HG03280 (cell line): ENCODE data around the gene TLL2.

Experiments used
- ATAC-seq: cut with Tn5 transposase; IDR thresholded peaks from one replicate; pipeline ENCODE4 v1.9.1; 2021; ENCODE audit warnings: mild to moderate bottlenecking, moderate library complexity; ENCODE audit not compliant: unreplicated experiment

The TLL2 gene

DNA sequence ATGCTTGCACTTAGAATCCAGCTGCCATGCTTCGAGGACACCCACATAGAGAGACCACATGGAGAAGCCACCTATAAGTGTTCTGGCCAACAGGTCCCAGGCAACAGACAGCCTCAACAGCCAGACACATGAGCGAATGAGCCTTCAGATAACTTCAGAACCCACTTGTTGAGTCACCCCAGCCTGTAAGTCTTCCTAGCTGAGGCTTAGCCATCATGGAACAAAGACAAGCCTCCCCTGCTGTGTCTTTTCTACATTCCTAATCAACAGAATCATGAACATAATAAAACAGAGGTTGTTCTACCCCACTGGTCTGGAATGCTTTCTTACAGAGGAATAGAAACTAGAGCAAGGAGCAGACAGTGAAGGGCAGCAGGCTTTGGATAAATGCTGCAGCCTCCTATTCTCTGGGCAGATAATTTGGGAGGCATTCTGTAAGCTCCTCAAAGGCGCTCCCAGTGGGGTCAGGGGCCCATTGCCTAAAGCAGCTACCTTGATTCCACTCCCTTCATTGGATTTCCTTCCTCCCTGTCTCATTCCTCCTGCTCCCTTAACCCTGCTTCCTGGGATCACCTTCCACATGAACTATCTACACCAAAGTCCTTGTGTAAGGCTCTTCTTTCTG is 4.6 kb downstream of the TLL2 start:
- ATAC-seq, result no peak

DNA sequence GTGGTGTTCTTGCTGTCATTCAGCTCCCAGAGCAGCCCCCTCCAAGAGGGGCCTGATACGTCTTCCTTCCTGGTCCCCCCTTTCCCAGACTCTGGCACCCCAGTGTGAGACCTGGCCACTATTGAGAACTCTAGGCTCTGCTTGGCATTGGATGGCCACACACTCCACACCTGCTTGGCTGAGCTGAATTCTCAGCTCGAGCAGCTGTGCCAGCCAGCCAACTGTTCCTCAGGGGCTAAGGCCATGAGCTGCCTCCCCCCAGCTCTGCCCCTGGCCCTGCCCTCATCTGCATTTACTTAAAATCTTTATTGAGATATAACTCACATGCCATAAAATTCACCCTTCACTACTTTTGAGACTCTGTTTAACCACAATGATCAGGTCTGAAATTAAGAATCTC is 6.7 kb downstream of the TLL2 start:
- no peak for ATAC-seq

DNA sequence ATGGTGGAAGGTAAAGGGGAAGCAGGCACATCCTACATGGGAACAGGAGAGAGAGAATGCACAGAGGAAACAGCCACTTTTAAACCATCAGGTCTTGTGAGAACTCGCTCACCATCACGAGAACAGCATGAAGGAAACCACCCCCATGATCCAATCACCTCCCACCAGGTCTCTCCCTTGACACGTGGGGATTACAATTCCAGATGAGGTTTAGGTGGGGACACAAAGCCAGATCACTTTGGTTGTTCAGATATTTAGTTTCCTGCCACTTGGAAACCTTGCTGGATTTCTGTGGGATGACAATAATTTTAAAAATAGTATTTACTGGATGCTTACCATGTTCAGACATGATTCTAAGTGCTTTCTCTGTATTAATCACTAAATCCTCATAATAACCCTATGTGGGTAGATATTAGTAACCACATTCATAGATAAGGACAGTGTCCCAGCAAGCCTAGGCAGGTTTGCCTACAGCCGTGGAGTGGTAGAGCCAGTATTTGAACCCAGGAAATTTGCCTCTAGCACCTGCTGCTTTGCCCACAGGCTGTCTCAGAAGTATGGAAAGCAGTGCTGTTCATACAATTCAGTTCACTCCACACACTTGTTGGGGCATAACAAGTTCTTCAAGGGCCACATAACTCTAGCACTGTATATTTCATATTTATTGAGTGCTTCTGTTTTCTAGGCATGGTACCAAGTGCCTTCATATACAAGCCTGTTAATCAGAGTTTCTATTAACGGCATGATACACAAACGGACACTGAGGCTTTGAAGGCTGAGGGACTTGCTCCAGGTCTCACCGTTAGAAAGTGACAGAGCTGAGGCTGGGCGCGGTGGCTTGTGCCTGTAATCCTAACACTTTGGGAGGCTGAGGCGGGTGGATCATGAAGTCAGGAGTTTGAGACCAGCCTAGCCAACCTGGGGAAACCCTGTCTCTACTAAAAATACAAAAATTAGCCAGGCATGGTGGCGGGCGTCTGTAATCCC is 8.3 kb downstream of the TLL2 start:
- no peak for ATAC-seq

DNA sequence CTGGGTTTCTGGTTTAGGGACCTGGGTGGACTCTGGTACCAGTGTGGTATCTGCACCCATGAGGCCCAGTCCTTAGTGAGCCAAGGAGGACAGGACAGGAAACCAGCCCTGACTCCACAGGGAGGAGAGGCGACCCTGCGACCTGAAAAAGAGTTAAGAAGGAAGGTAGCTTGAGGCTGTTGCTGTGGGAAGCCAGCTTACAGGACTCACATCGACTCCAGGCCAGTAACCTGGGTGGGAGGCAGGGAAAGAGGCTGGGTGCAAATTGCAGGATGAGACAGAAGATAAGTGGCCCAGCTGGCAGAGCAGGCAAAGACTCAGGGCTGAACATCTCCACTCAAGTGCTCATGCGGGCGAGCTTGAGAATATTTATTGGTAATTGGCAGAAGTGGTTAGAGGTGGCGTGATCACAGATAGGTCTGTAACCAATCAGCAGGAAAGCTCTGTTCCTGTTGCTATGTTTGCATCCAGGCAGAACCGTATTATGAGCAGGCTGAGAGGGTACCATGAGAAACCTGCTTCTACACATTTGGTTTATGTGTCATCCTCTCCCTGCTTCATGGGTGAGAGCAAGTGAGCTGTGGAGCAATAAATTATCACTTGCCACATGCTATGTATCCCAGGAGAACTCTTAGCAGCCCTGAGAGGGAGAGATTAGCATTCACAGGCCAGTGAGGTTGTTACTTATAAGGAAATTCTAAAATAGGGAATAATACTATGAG is 11.0 kb downstream of the TLL2 start:
- ATAC-seq, result no peak

DNA sequence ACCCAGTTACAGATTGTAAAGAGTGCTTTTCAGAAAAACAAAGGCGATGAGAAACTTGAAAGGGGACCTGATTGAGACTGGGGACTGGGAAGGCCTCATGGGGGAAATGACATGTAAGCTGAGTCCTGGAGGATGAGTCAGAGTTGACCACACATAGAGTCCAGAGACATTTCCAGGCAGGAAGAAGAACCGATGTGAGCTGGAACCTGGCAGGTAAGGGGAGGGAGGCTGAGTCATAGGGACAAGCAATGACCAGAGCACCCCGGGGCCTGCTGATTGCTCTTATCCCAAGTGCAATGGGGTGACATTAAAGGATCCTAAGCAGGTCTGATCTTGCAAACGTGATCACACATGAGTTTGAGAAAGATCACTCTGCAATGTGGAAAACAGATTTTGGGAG is 11.7 kb downstream of the TLL2 start:
- no peak for ATAC-seq

DNA sequence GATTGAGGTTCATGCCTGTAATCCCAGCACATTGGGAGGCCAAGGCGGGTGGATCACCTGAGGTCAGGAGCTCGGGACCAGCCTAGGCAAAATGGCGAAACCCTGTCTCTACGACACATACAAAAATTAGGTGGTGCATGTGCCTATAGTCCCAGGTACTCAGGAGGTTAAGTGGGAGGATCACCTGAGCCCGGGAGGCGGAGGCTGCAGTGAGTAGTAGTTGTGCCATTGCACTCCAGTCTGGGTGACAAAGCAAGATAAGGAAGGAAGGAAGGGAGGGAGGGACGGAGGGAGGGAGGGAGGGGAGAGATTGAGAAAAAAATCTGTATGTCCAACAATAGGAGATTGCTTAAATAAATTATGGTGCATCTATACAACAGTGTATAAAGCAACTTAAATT is 13.2 kb downstream of the TLL2 start:
- no peak for ATAC-seq

DNA sequence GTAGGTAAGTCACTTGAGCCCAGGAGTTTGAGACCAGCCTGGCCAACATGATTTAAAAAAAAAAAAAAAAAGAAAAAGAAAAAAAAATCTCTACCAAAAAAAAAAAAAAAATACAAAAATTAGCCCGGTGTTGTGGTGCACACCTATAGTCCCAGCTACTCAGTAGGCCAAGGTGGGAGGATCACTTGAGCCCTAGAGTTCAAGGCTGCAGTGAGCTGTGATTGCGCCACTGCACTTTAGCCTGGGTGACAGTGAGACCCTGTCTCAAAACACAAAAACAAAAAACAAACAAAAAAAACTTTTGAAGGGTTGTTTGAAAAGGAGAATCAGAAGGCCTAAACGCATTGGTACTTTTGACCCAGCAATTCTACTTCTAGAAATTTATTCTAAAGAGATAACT is 13.7 kb downstream of the TLL2 start:
- ATAC-seq, result no peak

DNA sequence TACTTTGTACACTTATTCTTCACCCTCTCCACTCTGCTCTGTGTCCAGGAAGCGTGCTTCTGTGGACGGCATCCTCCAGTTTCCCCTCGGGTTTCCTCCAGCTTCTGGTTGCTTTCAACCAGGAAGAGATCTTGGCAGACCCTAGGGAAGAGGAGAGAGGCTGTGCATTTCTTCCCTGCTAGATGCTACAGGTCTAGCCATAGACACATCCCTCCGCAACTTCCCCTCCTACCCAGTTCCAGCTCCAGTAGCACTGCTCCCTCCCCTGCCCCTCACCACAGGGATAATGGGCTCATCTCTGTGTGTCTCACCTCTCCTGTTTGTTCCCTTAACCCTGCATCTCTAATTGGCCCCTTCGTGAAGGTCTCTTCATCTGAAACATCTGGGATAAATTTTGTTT is 16.3 kb downstream of the TLL2 start:
- no peak for ATAC-seq

DNA sequence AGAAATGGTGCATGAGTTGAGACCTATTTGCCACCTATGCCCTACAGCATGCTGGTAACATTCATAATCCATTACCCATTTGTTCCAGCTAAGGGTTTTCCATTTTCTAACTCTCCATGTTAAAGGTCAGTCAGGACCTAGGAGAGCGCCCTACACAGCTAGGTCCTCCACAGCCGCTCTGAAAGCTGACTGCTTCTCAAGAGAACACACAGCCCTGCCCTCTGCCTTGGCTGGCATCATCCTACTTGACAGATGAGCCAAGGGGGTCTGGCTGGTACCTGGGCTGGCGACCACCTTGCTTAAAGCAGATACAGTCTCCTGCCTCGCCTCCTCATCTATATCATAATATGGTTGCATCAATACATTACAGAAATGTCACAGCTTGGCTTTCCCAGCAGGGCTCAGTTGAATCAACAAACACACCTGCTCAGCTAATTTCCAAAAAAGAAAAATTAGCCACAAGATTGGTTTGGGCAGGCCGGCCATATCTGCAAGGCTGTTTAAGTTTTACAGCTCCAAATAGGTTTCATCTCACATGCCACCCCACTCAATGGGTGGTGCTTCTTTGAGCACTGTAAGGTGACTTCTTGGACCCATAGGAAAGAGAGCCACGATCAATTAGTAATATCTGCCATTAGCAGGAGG is 17.3 kb downstream of the TLL2 start:
- ATAC-seq, result no peak

DNA sequence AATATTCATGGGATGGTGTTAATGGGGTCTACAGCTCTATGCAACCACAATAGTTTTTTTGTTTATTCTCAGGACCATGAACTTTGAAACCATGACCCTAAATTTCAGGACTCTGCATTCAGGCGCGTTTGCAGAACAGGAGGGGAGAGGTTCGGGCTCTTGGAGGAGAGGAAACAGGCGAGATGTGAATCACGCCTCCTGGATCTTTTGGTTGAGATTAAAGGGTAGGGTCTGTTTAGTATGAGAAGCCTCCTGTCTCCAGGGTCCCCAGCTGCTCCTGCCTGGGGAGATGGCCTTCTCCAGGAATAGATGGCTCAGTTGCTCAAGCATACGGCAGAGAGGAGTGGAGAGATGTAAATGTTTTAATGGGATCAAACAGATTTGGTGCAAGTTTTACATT is 18.2 kb downstream of the TLL2 start:
- ATAC-seq, result no peak

DNA sequence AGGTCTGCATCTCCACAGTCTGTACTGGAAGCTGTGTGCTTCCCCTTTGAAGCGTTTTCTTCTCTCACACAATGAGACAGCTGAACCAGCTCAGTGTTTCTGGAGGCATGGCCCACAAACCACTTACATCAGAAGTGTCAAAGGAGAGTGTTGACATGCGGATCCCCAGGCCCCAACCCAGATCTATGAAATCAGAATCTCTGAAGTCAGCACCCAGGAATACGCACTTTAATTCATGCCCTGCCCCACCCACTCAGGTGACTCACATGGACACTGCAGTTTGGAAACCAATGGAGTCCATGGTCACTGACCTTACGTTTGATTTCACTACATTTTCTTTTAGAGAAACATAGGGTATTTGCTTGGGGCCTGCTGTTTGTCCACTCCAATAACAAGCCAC is 19.0 kb downstream of the TLL2 start:
- ATAC-seq, result no peak

DNA sequence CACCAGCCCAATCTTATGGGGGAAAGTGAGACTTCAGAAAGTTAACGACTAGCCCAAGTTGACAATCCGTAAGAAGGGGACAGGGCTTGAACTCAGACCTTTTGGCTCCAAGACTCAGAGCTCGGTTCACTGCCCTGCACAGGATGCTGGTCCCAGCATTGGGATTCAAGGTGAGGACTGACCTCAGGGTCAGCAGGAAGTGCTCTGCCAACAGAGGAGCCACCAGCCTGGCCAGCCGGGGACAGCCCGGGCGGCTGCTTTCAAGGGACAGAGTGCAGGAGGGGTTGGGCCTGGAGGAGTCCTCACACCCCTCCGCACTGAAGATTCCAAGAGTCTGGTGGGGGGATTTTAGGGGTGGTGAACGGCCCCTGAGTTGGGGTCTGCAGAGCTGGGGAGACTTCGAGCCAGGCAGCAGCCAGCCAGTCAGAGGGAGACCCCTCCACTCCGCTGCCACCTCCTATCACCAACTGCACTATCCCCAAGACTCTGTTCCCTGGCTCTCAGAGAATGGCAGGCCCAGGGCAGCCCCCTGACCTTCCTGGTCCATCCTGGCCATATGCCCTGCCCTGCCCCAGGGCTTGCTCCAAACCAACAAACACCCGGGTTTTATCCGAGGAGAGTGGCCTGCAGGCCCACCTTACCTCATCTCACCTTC is 19.7 kb downstream of the TLL2 start:
- ATAC-seq, result no peak

DNA sequence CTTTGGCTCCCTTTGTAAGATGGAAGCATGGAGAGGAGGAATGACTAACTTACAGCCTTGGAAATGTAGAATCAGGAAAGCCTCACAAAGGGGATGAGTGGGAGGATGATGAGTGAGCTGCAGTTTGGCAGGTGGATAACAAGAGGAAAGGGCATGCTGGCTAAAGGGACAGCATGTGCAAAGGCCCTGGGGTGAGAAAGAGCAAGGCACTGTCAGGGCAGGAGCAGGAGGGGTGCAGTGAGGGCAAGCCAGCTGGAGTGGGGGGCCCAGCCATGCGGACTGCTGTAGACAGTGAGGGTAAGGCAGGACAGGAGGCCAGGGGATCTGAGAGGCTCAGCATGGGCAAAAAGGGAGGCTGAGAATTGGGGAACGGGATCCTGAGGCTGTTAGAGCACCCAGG is 20.5 kb downstream of the TLL2 start:
- no peak for ATAC-seq

DNA sequence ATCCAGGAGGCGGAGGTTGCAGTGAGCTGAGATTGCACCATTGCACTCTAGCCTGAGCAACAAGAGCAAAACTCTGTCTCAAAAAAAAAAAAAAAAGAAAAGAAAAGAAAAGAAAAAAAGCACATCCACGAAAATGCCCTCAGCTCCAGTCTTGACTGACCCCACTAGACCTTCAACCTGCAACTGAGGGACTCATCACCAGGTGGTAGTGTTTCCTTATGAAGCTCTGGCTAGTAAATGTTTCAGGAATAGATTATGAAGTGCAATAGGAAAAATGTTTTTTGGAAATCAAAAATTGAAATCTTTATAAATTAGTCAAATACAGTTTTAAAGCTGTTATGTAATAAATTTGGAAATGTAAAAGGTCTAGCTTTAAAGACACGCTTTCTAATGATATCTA is 22.4 kb downstream of the TLL2 start:
- no peak for ATAC-seq

DNA sequence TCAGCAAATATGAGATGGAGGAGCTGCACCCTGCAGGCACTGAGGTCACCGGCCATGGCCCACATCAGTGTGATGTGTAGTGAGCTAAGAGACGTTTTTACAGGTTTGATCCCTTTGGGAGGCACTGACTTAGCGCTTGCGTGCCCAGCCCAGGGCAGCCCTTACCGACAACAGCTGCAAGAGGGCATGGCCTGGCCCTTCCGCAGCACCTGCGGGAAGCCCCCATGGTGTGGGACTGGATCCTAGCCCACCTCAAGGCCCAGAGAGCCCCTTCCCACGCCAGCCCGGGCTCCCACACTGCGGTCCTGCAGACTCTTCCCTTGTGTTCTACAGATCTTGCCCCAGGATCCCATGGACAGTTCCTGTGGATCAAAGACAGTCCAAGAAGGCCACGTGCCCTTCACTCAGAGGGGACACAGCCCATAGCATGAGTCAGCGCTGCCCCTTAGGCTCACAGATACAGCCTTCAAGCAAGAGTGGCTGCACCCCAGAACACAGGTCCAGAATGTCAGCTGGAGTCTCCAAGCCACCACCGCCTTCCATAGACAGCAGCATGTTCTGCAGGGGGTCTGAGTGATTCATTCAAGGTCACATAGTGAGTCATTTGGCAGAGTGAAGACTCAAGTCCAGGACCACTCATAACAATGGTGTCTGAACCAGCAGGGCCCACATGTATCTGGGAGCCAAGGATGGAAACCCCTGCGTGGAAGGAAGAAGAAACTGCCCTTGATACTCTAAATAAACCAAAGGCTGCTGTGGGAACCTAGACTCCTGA is 25.4 kb downstream of the TLL2 start:
- ATAC-seq, result no peak

DNA sequence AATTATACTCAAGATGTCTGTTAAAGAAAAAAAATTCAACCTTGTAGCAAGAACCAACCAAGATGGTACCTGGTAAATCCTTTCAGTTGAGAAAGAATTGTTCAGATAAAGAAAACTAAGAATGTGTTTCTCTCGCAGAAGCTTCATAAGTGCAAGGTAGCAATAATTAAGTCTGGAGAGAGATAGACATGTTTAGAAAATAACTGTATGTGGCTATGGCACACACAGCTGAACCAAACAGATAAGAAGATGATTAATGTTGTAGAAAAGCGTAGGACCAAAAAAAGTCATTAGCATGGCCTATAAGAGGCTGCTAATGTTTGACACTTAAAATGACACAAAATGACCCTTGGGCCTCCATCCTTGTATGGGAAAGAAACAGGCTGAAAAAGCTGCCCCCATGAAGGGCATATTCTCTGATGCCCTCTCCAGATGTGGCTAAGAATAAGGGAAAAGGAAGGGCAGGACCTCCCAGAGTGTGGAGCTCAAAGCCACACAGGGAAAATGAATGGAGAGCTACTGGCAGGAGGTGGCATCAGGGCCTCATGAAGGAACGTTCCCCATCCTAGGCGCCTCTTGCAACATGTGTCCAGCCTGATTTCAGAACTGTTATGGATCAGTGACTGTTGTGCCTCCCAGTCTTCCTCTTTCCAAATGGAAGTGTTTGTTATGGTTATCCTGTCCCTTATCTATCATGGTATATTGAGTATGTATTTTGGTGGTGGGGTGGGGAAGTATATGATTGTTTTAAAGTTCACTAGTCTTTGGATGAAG is 30.7 kb downstream of the TLL2 start:
- no peak for ATAC-seq

DNA sequence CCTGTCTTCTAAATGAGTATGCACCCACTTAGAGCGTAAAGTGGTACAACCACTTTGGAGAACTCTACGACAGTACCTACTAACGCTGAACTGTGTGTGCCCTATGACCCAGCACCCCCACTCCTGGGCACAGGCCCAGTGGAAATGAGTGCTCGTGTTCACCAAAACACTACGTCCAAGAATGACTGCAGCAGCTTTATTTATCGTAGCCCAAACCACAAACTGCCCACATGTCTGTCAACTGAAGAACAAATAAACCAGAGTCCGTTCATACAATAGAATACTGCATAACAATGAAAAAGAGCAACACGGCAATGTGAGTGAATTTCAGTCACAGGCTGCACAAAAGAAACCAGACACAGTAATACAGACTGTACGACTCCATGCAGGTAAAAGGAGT is 35.4 kb downstream of the TLL2 start:
- ATAC-seq, result no peak

DNA sequence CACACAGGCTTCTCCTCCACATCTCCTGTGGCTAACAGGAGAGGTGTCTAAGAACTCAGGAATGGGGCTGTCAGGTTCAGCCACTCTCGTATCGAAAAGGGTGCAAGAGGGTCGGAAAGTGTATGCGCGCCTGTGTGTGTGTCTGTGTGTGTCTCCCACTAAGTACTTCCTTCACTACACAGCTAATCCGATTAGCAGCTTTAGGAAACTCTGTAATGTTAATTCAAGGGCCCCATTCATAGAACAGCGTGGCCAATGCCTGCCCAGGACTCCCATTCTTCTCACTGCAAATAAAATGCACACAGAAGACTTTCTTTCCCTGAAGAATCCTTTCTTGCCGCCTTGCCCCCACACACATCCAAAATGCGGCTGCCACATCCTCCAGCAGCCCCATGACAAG is 39.9 kb downstream of the TLL2 start:
- ATAC-seq, result no peak

DNA sequence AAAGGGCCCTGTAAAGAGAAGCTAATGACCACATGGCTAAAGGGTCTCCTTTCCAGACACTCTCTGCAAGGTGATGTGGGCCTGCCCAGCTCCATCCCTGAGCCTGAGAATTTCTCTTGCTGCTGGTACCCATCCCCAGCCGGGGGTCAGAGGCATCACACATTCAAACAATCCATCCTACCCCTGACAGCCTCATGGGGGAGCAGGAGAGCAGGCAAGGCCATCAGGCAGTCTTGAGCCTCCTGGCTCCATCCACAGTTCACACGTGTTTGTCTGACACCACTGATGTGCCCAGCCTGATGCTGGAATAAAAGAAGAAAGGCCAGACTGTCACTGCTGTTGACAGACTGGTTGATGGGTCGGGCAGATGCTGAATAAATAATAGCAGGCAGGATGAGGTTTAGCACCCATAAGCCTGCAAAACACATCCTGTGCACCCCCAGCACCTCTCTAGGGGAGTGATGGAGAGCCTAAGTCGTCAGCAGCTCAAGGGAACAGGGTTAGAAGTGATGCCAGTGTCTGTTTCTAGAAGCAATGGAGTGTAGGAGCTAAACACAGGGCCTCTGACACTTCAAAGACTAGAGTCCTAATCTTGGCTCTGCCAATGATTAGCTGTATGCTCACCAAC is 43.5 kb downstream of the TLL2 start:
- ATAC-seq, result no peak
